NCI-H524 treated with DMSO at 0.1 percent for 48 hours (cell line): Measurements from ENCODE around the gene PUS1.
"Not testable (repeated sequence)": the region's sequence is repeated elsewhere in the genome, so short reads cannot be mapped to it uniquely, and the experiment has no call there.

Experiments
- DNase-seq: peaks from one replicate; lab custom pipeline; 2025; lab: John Stamatoyannopoulos, UW

The PUS1 gene

DNA sequence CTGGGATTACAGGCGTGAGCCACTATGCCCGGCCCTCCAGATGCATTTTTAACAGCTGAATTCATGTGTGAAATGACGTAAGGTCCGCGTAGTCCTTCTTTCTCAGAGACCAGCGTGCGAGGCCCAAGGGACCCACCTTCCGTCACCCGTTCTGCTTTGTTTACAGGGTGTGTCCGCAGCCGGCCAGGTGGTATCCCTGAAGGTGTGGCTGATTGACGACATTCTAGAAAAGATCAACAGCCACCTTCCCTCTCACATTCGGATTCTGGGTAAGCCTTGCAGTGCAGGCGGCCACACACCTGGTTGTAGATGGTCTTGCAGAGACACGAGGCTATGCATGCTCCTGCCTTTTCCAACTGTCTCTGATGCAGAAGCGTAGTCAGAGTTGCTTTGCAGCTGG is 9.9 kb downstream of the PUS1 start:
- no peak for DNase-seq

DNA sequence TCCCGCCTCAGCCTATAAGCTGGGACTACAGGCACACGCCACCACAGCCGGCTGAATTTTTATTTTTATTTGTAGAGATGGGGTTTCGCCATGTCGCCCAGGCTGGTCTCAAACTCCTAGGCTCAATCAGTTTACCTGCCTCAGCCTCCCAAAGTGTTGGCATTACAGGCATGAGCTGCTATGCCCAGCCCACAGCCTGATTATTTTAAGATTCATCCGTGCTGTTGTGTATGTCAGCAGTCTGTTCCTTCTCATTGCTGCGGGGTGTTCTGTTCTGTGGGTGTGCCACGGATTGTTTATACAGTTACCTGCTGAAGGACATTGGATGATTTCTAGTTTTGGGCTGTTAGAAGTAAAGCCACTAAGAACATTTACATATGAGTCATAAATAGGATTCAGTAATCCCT is 11.1 kb downstream of the PUS1 start:
- DNase-seq = no peak

DNA sequence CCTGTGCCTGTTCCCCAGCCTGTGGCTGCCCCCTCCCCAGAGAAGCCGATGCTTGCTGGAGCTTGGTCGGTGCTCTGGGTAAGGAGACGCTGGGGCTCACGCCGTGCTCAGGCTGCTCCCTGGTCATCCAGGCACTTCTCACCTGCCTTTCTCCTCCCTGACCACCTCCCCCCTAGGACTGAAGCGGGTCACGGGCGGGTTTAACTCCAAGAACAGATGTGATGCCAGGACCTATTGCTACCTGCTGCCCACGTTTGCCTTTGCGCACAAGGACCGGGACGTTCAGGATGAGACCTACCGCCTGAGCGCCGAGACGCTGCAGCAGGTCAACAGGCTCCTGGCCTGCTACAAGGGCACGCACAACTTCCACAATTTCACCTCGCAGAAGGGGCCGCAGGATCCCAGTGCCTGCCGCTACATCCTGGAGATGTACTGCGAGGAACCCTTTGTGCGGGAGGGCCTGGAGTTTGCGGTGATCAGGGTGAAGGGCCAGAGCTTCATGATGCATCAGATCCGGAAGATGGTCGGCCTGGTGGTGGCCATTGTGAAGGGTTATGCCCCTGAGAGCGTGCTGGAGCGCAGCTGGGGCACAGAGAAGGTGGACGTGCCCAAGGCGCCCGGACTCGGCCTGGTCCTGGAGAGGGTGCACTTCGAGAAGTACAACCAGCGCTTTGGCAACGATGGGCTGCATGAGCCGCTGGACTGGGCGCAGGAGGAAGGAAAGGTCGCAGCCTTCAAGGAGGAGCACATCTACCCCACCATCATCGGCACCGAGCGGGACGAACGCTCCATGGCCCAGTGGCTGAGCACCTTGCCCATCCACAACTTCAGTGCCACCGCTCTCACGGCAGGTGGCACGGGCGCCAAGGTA is 12.3 kb downstream of the PUS1 start:
- DNase-seq = no peak

DNA sequence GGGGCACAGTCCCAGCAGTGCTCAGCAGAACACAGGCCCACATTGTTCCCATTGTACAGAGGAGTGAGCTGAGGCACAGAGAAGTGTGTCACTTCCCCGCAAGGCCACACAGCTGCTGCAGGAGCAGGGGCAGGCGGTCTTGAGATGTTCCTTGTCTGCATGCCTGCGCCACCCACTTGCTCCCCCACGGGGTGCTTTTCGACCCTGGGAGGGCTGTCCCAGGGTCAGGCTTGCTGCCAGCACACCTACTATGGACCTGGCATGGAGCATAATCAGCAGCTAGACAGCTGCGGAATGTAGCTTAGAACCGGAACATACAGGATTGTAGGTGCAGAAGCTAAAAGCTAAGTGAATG is 12.9 kb downstream of the PUS1 start:
- DNase-seq = no peak

DNA sequence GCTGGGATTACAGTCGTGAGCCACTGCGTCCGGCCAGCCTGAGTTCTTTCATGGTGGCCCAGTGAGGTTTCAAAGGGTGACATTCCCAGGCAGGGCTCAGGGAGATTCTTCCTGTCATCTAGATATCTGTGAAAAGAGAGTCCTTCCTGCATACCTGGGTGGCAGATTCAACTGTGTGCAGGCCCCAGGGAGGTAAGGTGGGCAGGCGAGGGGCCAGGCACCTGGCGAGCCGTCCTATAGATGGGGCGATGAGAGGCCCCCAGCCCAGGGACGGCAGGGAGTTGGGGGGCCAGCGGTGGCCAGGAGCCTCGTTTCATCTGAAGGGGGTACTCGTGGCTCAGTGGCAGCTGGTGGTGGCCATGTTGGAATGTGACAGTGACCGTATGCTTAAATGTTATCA is 13.6 kb downstream of the PUS1 start:
- no peak for DNase-seq

DNA sequence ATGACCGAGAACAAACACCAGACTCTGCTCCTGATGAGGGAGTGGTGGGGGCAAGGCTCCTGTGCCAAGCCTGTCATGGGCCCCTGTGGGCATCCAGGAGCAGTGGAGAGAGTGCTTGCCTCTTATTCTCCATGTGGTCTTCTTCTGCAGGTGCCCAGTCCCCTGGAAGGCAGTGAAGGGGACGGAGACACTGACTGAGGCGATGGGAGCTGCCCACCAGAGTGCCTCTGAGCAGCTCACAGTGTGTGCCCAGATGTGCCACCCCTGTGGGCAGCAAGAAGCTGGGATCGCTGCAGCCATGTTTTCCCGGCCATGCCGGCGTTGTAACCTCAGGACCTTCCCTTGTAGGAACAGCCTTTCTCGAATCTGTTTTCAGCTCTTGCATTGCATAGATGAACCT is 14.3 kb downstream of the PUS1 start:
- DNase-seq = no peak

DNA sequence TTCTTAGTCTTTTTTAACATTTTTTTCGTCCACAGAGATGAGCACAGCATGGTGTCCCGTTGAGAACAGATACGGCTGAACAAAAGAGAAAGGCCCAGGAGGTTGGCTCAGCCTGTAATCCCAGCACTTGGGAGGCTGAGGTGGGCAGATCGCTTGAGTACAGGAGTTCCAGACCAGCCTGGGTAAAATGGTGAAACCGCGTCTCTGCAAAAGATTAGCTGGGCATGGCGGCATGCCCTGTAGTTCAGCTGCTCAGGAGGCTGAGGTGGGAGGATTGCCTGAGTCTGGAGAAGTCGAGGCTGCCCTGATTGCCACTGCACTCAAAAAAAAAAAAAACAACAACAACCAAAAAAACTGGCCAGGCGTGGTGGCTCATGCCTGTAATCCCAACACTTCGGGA is 14.8 kb downstream of the PUS1 start:
- no peak for DNase-seq

DNA sequence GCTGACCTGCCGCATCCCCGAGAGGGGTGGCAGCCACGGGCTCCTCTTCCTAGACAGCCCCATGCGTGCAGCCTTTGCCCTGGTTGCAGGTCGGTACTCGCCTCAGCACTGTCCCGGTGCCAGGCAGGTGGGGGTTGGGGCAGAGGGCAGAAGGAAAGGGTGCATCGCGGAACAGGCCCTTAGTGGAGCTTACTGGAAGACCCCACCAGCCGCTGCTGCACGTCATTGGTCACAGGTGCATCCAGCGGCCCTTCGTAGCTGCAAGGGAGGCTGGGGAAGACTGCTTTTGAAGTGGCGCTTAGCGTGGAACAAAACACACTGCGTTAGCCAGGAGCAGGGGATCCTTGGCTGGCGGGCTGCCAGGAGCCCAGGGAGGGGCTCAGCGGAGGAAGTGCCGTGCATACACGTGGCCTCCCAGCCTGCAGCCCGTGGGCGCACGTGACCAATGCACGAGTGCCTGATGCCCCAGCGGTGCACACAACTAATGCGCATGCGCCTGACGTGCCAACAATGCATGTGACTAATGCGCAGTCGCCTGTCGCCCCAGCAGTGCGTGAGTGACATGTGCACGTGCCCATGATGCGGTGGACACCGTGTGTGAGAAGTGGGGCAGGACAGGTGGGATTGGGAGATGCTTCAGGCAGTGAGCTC is 15.7 kb downstream of the PUS1 start:
- no peak for DNase-seq

DNA sequence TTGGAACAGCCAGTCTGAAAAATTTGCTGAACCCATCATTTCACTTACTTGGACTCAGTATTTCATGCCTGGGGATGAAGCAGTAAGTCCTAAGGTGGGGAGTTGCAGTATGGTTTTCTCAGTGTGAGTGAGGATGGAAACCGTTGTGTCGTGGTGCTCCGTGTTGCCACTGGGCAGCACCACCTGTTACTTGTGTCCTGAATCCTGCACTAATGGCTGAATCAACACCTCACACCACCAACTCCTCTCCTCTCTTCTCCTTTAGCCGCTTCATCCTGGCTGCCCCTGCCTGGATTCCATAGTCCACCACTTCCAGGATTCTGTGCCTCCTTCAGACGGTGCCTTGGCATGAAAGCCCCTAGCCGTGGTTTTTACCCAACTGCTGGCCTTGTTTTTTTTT is 17.7 kb downstream of the PUS1 start:
- no peak for DNase-seq

DNA sequence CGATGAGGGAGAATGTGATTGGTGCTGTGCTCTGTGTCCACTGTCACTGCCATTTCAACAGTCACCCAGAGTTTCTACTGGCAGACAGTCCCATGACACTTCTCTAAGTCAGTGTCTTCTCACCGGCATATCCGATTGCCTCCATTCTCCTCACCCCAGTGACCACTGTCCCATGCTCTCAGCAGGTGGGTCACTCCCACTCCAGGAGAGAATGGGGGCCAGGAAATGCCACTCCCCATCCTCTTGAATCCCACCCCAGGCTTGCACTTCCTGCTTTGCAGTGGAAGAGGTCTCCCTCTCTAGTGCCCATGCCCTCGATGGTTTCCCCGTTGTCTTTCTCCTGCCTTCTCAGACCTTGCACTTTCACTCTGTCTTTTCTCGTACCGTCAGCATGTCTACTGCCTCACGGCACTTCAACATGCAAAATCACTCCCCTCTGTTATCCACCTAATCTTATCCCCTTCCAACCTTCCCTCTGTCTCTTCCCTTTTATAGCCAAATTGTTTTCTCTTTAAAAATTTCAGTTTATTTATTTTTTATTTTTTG is 18.5 kb downstream of the PUS1 start:
- no peak for DNase-seq

DNA sequence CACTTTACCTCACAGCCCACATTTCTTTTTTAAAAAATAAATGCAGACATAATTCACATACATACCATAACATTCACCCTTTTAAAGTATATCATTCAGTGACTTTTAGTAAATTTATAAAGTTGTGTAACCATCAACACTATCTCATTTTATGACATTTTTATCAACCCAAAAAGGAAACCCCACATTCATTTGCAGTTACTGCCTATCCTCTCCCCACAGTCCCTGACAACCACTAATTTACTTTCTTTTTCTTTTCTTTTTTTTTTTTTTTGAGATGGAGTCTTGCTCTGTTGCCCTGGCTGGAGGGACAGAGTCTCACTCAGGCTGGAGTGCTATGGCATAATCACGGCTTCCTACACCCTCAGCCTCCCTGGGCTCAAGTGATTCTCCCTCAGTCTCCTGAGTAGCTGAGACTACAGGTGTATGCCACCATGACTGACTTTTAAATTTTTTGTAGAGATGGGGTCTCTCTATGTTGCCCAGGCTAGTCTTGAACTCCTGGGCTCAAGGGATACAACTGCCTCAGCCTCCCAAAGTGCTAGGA is 19.2 kb downstream of the PUS1 start:
- no peak for DNase-seq

DNA sequence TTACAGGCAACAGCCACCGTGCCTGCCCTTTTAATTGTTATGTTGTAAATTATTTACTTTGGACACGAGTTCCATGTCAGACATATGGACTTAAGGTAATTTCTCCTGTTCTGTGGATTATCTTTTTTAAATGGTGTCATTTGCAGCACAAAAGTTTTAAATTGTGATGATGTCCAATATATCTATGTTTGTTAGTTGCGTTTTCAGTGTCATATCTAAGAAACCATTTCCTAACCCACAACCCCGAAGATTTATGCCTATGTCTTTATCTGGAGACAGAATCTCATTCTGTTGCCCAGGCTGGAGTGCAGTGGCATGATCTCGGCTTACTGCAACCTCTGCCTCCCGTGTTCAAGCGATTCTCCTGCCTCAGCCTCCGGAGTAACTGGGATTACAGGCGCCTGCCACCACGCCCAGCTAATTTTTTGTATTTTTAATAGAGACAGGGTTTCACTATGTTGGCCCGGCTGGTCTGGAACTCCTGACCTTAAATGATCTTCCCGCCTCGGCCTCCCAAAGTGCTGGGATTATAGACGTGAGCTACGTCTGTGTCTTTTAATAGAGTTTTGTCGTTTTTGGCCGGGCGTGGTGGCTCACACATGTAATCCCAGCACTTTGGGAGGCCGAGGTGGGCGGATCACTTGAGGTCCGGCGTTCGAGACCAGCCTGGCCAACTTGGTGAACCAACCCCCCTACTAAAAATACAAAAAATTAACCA is 19.8 kb downstream of the PUS1 start:
- not testable (repeated sequence) for DNase-seq

DNA sequence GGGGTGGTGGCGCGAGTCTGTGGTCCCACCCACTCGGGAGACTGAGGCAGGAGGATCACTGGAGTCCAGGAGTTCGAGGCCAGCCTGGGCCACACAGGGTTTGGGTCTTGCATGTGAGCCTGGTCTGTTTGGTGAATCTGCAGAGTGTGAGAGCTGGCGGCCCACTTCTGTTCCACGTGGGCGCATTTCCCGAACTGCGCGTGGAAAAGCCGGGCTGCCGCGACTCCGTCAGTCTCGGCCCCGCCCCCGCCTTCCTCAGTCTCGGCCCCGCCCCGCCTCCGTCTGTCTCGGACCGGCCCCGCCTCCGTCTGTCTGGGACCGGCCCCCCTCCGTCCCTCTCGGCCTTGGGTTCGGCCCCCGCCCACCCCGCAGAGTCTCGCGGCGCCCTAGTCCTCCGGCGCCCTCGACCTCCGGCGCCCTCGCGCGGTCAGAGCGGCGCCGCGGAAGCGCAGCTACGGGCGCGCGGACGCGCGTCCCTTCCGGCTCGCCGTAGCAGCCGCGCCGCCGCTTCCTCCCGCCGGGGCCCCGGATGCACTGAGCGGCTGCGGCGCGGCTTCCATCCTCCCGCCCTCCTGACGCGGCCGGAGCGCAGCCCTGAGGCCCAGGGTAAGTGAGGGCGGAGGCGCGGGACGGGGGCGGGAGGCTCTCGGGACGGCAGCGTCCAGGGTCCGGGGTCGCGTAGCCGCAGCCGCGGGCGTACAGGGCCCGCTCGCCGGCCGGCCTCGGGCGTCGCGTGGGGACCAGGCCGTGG is 20.5 kb downstream of the PUS1 start, which contains the start of gene EP400:
TSS of gene EP400 (plus strand) at position 512 of the 751 bp plus-strand sequence. CDS start 10,678 bp downstream, outside the sequence.
- DNase-seq = peak; percentile 46

DNA sequence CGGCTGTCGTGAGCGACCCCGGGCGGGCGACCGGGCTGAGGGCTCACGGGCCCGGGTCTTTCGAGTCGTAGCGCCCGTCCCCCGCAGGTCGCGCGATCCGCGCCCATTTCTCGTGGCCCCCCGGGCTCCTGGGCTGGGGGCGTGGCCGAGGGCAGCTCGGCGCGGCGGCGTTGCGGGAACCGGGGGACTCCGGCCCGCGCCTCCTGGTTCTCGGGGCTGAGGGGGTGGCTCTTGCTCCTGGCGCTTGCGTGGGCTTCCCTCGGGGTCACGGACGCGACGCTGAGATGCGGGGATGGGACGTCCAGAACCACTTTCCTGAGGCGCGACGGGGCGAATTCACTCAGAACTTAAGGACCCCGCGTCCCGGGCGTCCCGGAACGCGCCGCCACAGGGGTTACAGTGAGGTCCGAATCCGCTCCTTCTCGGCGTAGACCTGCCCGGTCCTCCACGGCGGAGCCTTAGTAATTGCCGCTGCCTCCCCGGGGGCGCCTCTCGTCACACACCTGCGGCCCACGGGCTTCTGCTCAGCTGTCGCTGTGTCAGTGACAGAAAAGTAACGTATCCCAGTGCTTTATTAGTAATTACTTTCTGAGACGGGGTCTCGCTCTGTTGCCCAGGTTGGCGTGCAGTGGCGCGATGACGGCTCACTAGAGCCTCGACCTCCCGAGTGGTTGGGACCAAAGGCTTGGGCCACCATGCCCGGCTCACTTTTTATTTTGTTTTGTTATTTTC is 21.3 kb downstream of the PUS1 start:
- DNase-seq = no peak

DNA sequence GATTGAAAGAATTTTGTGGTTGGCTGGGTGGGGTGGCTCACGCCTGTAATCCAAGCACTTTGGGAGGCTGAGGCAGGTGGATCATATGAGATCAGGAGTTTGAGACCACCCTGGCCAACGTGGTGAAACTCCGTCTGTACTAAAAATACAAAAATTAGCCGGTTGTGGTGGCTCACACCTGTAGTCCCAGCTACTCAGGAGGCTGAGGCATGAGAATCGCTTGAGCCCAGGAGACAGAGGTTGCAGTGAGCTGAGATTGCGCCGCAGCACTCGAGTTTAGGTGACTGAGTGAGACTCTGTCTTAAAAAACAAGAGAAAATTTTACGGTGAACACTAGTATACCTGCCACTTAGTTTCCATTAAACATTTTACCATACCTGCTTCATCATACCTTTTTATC is 24.7 kb downstream of the PUS1 start:
- not testable (repeated sequence) for DNase-seq

DNA sequence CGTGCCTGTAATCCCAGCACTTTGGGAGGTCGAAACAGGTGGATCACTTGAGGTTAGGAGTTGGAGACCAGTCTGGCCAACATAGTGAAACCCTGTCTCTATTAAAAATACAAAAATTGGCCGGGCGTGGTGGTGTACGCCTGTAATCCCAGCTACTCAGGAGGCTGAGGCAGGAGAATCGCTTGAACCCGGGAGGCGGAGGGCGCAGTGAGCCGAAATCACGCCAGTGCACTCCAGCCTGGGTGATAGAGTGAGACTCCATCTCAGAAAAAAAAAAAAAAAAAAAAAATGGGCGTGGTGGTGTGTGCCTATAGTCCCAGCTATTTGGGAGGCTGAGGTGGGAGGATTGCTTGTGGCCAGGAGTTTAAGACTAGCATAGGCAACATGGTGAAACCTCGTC is 25.4 kb downstream of the PUS1 start:
- DNase-seq = not testable (repeated sequence)

DNA sequence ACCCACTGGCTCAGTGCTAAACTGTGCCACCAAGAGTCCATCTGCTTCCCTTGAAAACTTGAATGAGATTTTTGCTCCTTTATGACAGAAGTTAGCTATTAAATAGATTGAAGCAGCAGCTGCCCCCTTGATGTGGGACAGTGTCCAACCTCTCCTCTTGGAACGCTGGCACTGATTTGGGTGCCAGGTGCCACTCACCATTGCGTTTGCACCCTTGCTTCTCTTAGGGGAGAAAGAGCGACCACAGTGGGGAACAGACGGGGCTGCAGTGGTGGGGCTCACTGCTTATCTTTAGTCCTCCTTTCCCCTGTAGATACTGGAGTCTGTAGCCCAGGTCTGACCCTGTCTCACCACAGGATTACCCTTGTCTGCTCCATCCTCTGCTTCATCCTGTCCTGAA is 30.0 kb downstream of the PUS1 start:
- DNase-seq = no peak

DNA sequence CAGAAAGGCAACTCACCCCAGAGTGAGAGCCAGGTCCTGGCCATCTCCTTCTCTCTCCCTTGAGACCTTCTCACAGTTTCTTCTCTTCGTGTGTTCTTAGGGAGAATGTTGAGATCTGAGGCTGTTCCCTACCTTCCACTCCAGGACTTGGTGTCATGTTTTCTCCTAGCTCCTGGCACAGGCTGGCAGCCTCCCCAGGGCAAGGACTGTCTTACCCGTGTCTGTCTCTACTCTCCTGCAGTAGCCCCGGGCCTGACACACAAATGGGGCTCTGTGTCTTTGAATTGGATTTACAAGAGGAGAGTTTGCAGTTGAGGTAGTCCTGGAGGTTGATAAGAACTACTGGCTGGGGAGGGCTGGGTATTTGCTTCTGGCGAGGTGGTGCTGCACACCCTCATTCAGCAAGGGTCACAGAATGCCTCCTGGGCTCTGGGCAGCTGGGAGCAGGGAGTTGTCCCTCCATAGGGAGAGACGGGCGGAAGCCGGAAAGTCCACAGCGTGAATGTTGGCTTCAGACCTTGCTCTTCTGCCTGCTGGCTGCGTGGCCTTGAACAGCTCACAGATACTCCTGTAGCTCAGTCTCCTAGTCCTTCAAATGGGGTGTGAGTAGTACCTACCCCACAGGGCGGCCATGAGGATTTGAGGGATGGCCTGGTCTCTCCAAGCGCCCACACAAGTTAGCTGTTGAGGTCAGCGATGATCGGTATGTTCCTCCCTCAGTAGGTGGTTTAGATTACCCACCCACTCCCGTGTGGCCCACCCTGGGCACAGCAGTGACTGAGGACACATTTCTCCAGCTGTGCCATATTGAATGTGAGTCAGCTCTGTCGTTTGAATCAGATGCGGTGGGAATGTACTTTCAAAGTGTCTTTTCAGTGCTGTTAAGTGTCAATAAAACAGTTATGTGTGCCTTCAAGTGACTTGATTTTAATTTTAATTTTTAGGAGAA is 30.8 kb downstream of the PUS1 start:
- no peak for DNase-seq

DNA sequence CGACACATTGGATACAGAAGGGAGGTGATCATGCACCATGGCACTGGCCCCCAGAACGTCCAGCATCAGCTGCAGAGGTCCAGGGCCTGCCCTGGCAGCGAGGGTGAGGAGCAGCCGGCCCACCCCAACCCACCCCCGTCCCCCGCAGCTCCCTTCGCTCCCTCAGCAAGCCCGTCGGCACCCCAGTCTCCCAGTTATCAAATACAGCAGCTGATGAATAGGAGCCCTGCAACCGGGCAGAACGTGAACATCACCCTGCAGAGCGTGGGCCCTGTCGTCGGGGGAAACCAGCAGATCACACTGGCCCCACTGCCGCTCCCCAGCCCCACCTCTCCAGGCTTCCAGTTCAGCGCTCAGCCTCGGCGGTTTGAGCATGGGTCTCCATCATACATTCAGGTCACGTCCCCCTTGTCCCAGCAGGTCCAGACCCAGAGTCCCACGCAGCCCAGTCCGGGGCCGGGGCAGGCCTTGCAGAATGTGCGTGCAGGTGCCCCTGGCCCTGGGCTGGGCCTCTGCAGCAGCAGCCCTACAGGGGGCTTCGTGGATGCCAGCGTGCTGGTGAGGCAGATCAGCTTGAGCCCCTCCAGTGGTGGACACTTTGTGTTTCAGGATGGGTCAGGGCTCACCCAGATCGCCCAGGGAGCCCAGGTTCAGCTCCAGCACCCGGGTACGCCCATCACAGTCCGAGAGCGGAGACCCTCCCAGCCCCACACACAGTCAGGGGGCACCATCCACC is 31.7 kb downstream of the PUS1 start:
- DNase-seq = not testable (repeated sequence)
